Right lobe of liver (tissue), 4 donors: ENCODE results near the gene C4orf50.

Source experiments
- POLR2A ChIP-seq: fragments of 450-650 bp; IDR thresholded peaks from one replicate; pipeline ENCODE4 v1.6.1; 2017; ENCODE audit warnings: antibody characterized with exemption, mild to moderate bottlenecking
- TF ChIP-seq, protein P1 (sequence below), 4 donors: fragments of 200-600 bp in 3 of 4; fragments of 450-650 bp in 1 of 4; IDR thresholded peaks; one replicate each; pipeline versions ENCODE4 v1.5.1 to v1.8.0; 2016 to 2022; ENCODE audit warnings: antibody characterized with exemption in 4 of 4, mild to moderate bottlenecking in 2 of 4
- donor health status: DM: no; HTN: no; CAD: no.
- donor health status: DM: no; HTN: no; CAD: no.
- donor health status: DM: no; HTN: yes; CAD: no.

DNA sequence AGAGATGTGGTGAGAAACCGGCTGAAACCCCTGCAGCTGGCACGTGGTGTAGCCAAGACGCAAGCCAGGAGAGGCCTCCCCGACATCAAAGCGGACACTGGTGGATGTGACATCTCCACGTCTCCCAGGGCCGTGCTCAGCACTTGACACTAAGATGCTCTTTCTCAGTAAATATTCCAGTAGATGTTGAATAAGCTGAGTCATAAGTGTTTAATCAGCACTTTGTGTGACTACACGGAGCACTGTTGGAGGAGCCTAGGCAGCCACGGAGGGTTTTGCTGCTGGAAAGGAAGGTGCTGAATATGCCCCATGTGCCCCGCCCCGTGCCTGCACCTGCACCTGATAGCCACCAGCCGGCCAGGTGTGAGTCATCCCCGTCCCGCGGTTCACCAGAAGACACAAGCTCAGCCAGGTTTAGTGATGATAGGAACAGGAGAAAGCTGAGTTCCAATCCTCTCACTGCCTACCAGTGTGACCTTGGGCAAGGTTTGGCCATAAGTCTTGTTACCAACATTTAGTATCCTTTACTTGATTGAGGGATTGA is 29.0 kb upstream of the C4orf50 start:
- TF ChIP-seq, protein P1, sequence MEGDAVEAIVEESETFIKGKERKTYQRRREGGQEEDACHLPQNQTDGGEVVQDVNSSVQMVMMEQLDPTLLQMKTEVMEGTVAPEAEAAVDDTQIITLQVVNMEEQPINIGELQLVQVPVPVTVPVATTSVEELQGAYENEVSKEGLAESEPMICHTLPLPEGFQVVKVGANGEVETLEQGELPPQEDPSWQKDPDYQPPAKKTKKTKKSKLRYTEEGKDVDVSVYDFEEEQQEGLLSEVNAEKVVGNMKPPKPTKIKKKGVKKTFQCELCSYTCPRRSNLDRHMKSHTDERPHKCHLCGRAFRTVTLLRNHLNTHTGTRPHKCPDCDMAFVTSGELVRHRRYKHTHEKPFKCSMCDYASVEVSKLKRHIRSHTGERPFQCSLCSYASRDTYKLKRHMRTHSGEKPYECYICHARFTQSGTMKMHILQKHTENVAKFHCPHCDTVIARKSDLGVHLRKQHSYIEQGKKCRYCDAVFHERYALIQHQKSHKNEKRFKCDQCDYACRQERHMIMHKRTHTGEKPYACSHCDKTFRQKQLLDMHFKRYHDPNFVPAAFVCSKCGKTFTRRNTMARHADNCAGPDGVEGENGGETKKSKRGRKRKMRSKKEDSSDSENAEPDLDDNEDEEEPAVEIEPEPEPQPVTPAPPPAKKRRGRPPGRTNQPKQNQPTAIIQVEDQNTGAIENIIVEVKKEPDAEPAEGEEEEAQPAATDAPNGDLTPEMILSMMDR (IDR thresholded peaks at IDR 0.05): no peak
- TF ChIP-seq POLR2A: no peak
